Keratinocyte (primary cell): ENCODE results near the gene DIAPH3. TPM values are rescaled to one million over a fixed set of nuclear protein-coding genes. Genes with fewer than 3 reads are reported as not detected.

Experiments used
- DNase-seq: peaks from one replicate; pipeline ENCODE4 v3.0.0-alpha.2; 2011; ENCODE audit warnings: low read depth, missing footprints, low spot score
- FAIRE-seq: peaks from 2 replicates; lab custom pipeline; 2011; peaks lifted over from hg19 to GRCh38; lab: Jason Lieb, UNC
- H2AFZ ChIP-seq: 2 replicates; pipeline ENCODE4 v1.6.0; 2012; ENCODE audit warnings: low read length, control low read depth, inconsistent platforms; ENCODE audit not compliant: control insufficient read depth
- H3K27ac ChIP-seq: 2 replicates; pipeline ENCODE4 v1.5.1; 2011; ENCODE audit warnings: low read length; ENCODE audit not compliant: control insufficient read depth, insufficient read depth
- H3K27me3 ChIP-seq: 3 replicates; pipeline ENCODE4 v1.6.0; 2011; ENCODE audit warnings: low read length; ENCODE audit not compliant: control insufficient read depth, insufficient read depth; ENCODE audit errors: extremely low read depth
- H3K36me3 ChIP-seq, 2 experiments: 2 replicates in 1 of 2; 3 replicates in 1 of 2; pipeline ENCODE4 v1.5.1; 2011; ENCODE audit warnings: low read length in 2 of 2, mild to moderate bottlenecking in 1 of 2; ENCODE audit not compliant: control insufficient read depth in 2 of 2, insufficient read depth in 2 of 2; ENCODE audit errors: extremely low read depth in 1 of 2
- H3K4me1 ChIP-seq: 3 replicates; pipeline ENCODE4 v1.5.1; 2011; ENCODE audit warnings: low read length; ENCODE audit not compliant: control insufficient read depth, insufficient read depth; ENCODE audit errors: extremely low read depth
- H3K4me2 ChIP-seq: 3 replicates; pipeline ENCODE4 v1.6.0; 2011; ENCODE audit warnings: low read depth, low read length; ENCODE audit not compliant: control insufficient read depth, insufficient read depth; ENCODE audit errors: extremely low read depth
- H3K4me3 ChIP-seq, 3 experiments: fragments of 200-600 bp in 1 of 3; sonication (generic) in 1 of 3; 2 replicates in 2 of 3; 3 replicates in 1 of 3; pipeline ENCODE4 v1.5.1; 2011 to 2016; ENCODE audit warnings: low read length in 3 of 3, mild to moderate bottlenecking in 3 of 3, control low read depth in 2 of 3, inconsistent platforms in 1 of 3, low read depth in 1 of 3, mixed read lengths in 1 of 3, mixed run types in 1 of 3, moderate library complexity in 1 of 3; ENCODE audit not compliant: control insufficient read depth in 2 of 3, insufficient read depth in 2 of 3; ENCODE audit errors: extremely low read depth in 1 of 3
- H3K79me2 ChIP-seq: 2 replicates; pipeline ENCODE4 v1.6.0; 2012; ENCODE audit warnings: low read length; ENCODE audit not compliant: control insufficient read depth, insufficient read depth
- H3K9ac ChIP-seq: 3 replicates; pipeline ENCODE4 v1.6.0; 2011; ENCODE audit warnings: low read length; ENCODE audit not compliant: control insufficient read depth, insufficient read depth; ENCODE audit errors: extremely low read depth
- H3K9me1 ChIP-seq: 3 replicates; pipeline ENCODE4 v1.6.0; 2011; ENCODE audit warnings: low read length; ENCODE audit not compliant: control insufficient read depth, insufficient read depth; ENCODE audit errors: extremely low read depth
- H3K9me3 ChIP-seq: 2 replicates; pipeline ENCODE4 v1.5.1; 2012; ENCODE audit warnings: low read depth, low read length; ENCODE audit not compliant: control insufficient read depth
- H4K20me1 ChIP-seq: 3 replicates; pipeline ENCODE4 v1.6.0; 2011; ENCODE audit warnings: low read length; ENCODE audit not compliant: control insufficient read depth, insufficient read depth; ENCODE audit errors: extremely low read depth
- CTCF ChIP-seq, 3 experiments: IDR thresholded peaks in 1 of 3; conservative IDR thresholded peaks in 1 of 3; optimal IDR thresholded peaks in 1 of 3; 2 replicates in 2 of 3; 3 replicates in 1 of 3; pipeline versions ENCODE3 to v1.5.1; 2011; ENCODE audit warnings: low read length in 3 of 3, mild to moderate bottlenecking in 3 of 3, moderate library complexity in 2 of 3, control low read depth in 1 of 3, inconsistent platforms in 1 of 3; ENCODE audit not compliant: insufficient read depth in 2 of 3; ENCODE audit errors: extremely low read depth in 1 of 3
- EZH2 ChIP-seq: IDR thresholded peaks from one replicate; pipeline ENCODE4 v1.6.1; 2012; ENCODE audit warnings: inconsistent platforms, mild to moderate bottlenecking, low read length, moderate library complexity
- dilution Hi-C: fragments of 300-500 bp; cut with MboI; formaldehyde crosslinking; loops from one replicate; pipeline ENCODE4 v1.7.0; 2020; ENCODE audit warnings: low sequenced_read_pairs; ENCODE audit not compliant: extremely low pct_ligation_motif_present
- polyA plus RNA-seq, 5 experiments: library from polyadenylated mRNA; depleted of rRNA in 3 of 5; stranded (reverse) in 3 of 5; stranded (forward) in 1 of 5; unstranded in 1 of 5; fragments of >200 nt; gene quantifications; 1 replicate in 1 of 5; 2 replicates in 3 of 5; 3 replicates in 1 of 5; pipeline versions ENCODE4 v1.2.1 to v1.2.3, GENCODE V29; 2011 to 2012; ENCODE audit warnings: missing spikeins in 2 of 5, low read depth in 1 of 5, low replicate concordance in 1 of 5

DIAPH3 gene
- polyA plus RNA-seq, 1 donor (not counting 4 experiments of a cell fraction or from before 2014, with no cell fraction given), result 9.0 TPM

GRCh38 chr13:60150538-60150937 lies 13.2 kb downstream of the DIAPH3 start:
- Histone ChIP-seq H3K4me1 (no peaks in the 10 kb centered on the region), H4K20me1 (no peaks in the 10 kb centered on the region), H3K9me1 (peaks cover 2% of the 10 kb centered on the region), H3K27ac (no peak overlapping the region), H3K36me3 (no peaks in the 10 kb centered on the region), H3K4me3 (no peak overlapping the region), H3K79me2 (peaks cover 84% of the 10 kb centered on the region), H3K27me3 (no peaks in the 10 kb centered on the region), H3K9ac (no peak overlapping the region), H3K4me2 (no peak overlapping the region), H2AFZ (no peak overlapping the region), H3K9me3 (no peaks in the 10 kb centered on the region)
- dilution Hi-C loops, result no loop called here
- FAIRE-seq (no peak), DNase-seq (no peak)
- no peak for TF ChIP-seq CTCF (optimal IDR thresholded peaks at IDR 0.05 in 1 of 3, IDR thresholded peaks at IDR 0.05 in 1 of 3, conservative IDR thresholded peaks at IDR 0.05 in 1 of 3; ENCODE audit: extremely low read depth in 1 of 3, insufficient read depth in 2 of 3, low read length in 3 of 3)
- no peak for TF ChIP-seq EZH2

GRCh38 chr13:60148918-60149317 lies 14.8 kb downstream of the DIAPH3 start:
- Histone ChIP-seq H3K4me1 (no peaks in the 10 kb centered on the region), H3K4me2 (no peak overlapping the region), H3K4me3 (no peak overlapping the region), H3K27me3 (no peaks in the 10 kb centered on the region), H2AFZ (no peak overlapping the region), H3K36me3 (peaks cover 0 to 3% of the 10 kb centered on the region in 2 experiments), H3K27ac (no peak overlapping the region), H3K9me3 (no peaks in the 10 kb centered on the region), H4K20me1 (no peaks in the 10 kb centered on the region), H3K9ac (no peak overlapping the region), H3K9me1 (peaks cover 2% of the 10 kb centered on the region), H3K79me2 (peaks cover 84% of the 10 kb centered on the region)
- FAIRE-seq, result no peak
- dilution Hi-C loops, result no loop called here
- DNase-seq, result no peak
- TF ChIP-seq EZH2 (no peak), CTCF (optimal IDR thresholded peaks at IDR 0.05 in 1 of 3, IDR thresholded peaks at IDR 0.05 in 1 of 3, conservative IDR thresholded peaks at IDR 0.05 in 1 of 3; ENCODE audit: extremely low read depth in 1 of 3, insufficient read depth in 2 of 3, low read length in 3 of 3) (no peak)
